ENCODE results near the gene NCAPG2. TPM values are rescaled to one million over a fixed set of nuclear protein-coding genes. Genes with fewer than 3 reads are reported as not detected.
A peak's percentile ranks its signal among the peaks of the same experiment; 100 is the strongest.

Gene NCAPG2
- total RNA-seq, 2 donors from 2014 or later = 0.66 to 8.8 TPM

DNA sequence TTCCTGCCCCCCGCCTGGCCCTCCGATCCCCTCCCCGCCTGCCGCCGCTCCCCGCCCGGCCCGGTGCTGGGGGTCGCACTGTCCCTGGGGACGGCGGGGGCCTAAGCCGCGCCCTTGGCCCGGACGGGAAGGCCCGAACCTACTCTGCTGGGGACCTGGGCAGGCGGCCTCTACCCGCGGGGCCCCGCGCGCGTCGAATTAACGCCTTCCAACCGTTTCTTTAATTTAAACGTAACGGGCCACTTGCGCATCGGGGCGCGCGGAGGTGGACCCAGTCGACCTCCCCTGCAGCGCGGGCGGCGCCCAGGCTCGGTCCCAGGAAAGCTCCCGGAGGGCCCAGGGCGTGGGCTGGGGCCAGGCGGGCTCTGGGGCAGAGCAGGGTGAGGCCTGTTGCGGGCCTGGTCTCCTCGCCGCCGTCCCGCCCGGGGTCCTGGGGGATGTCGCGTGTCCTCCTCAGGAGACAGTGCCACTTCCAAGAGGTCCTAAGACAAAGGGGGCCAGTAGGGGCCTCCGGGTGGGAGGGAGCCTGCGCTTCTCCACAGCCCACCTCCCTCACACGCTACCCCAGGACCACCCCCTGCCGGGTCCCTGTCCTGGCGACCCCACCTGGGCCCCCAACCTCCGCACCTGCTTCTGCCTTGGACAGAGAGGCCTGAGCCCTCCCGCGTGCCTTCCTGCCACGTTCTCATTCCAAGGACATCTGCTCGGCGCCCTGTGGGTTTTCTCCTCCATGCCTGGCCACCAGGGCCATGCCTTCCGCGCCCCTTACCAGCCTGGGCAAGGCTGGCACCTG lies 116.3 kb downstream of the NCAPG2 start:
- no peak overlapping the region for H3K27ac ChIP-seq
- H3K4me3 ChIP-seq = no peak overlapping the region
- 16 to 23% methylated on average over 14 to 54 of the region's 63 CpGs for WGBS, 2 donors
- no peak for TF ChIP-seq POLR2A (IDR thresholded peaks at IDR 0.05)
- TF ChIP-seq, protein P1, sequence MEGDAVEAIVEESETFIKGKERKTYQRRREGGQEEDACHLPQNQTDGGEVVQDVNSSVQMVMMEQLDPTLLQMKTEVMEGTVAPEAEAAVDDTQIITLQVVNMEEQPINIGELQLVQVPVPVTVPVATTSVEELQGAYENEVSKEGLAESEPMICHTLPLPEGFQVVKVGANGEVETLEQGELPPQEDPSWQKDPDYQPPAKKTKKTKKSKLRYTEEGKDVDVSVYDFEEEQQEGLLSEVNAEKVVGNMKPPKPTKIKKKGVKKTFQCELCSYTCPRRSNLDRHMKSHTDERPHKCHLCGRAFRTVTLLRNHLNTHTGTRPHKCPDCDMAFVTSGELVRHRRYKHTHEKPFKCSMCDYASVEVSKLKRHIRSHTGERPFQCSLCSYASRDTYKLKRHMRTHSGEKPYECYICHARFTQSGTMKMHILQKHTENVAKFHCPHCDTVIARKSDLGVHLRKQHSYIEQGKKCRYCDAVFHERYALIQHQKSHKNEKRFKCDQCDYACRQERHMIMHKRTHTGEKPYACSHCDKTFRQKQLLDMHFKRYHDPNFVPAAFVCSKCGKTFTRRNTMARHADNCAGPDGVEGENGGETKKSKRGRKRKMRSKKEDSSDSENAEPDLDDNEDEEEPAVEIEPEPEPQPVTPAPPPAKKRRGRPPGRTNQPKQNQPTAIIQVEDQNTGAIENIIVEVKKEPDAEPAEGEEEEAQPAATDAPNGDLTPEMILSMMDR (IDR thresholded peaks at IDR 0.05) = no peak
- no peaks in the 10 kb centered on the region for H3K36me3 ChIP-seq (replicated peaks in 1 of 2; ENCODE audit: insufficient read depth in 1 of 2, low read depth in 2 of 2)
- peaks cover 0 to 6% (median 0%) of the 10 kb centered on the region in 3 donors for H3K9me3 ChIP-seq
- intact Hi-C loops (cut with DNase I) = no loop called here
- DNase-seq = peak in 1 of 4 donors; percentile 22
- no peaks in the 10 kb centered on the region for H3K27me3 ChIP-seq
- no peak for ATAC-seq
- H3K4me1 ChIP-seq = peaks cover 41% of the 10 kb centered on the region

DNA sequence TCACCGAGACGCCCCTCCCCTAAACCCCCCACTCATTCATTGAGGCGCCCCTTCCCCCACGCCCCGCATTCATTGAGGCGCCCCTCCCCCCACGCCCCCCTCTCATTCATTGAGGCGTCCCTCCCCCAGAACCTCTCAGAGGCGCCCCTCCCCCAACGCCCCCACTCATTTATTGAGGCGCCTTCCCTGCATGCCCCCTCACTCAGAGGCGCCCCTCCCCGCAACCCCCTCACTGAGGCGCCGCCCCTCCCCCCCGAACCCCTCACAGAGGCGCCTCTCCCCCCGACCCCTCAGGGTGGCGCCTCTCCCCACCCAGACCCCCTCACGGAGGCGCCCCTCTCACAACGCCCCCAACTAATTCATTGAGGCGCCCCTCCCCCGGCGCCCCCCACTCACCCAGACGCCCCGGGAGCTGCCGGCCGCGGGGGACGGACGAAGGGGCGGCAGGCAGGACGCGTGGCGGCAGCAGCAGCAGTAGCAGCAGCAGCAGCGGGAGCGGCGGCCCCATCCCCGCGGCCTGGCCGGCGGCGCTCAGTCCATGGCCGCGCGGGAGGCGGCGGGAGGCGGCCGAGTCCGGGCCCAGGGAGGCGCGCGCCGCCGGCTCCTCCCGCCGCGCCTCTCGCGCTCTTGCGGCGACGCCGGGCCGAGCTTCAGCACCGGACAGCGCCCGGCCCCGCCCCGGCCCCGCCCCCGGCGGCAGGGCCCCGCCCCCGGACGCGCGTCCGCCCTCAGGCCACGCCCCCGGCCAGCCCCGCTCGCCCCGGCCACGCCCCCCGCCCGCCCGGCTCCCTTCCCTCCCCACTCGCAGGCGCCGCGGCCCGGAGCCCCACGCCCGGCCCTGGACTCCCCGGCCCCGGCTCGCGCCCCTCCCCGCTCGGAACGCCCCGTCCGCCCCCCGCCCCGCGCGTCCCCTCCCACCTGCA lies 117.2 kb downstream of the NCAPG2 start, which contains the start of gene PTPRN2:
Gene PTPRN2, minus strand, starts transcription at position 662 of the 923 bp plus-strand sequence.
- DNase-seq (peak; percentile 68 to 82 (median 79)), ATAC-seq (peak; percentile 91)
- H3K36me3 ChIP-seq (replicated peaks in 1 of 2; ENCODE audit: insufficient read depth in 1 of 2, low read depth in 2 of 2) = no peaks in the 10 kb centered on the region
- no peaks in the 10 kb centered on the region for H3K9me3 ChIP-seq
- intact Hi-C loops (cut with DNase I) = no loop called here
- TF ChIP-seq, protein P1 (IDR thresholded peaks at IDR 0.05) = no peak
- no peak for TF ChIP-seq POLR2A (IDR thresholded peaks at IDR 0.05)
- H3K4me1 ChIP-seq = peaks cover 47% of the 10 kb centered on the region
- 0 to 20% methylated on average over 1 to 54 of the region's 110 CpGs for WGBS, 2 donors
- no peaks in the 10 kb centered on the region for H3K27me3 ChIP-seq
- H3K4me3 ChIP-seq = peak within 1 kb of the TSS; percentile 22 to 37
- peak within 1 kb of the TSS; percentile 23 to 92 (median 68) for H3K27ac ChIP-seq

DNA sequence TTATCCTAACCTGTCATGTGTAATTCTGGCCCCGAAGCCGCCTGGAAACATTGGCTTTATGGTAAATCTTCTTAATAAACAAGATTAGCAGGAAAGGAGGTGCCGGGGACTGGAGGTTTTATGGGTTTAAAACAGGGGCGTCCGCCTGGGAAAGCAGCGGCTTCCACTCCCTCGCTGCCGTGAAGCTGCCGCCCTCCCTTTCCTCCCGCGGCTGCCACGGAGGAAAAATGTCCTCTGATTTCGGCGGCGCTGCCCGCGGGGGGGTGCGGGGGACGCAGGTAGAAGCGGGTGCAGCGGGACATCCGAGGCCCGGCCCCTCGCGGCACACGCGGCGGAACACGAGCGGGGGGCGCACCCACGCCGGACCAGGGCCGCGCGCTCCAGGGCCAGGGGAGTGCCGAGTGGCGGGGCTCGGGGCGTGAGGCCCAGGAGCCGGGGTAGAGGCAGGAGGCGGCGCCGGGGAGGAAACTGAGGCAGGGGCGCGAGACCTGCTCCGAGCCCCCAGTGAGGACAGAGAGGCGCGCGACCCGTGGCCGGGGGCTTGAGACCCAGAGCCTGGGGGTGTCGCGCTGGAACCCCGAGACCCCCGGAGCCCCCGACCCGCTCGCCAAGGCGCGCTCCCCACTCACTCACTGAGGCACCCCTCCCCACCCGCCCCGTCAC lies 118.0 kb downstream of the NCAPG2 start:
- no peaks in the 10 kb centered on the region for H3K36me3 ChIP-seq (replicated peaks in 1 of 2; ENCODE audit: insufficient read depth in 1 of 2, low read depth in 2 of 2)
- H3K27me3 ChIP-seq = no peaks in the 10 kb centered on the region
- H3K4me1 ChIP-seq = peaks cover 47% of the 10 kb centered on the region
- H3K9me3 ChIP-seq = no peaks in the 10 kb centered on the region
- peak overlapping the region; percentile 22 to 29 for H3K4me3 ChIP-seq
- WGBS, 2 donors = 1 to 3% methylated on average over 17 to 62 of the region's 63 CpGs
- TF ChIP-seq, protein P1 (IDR thresholded peaks at IDR 0.05) = no peak
- no peak for TF ChIP-seq POLR2A (IDR thresholded peaks at IDR 0.05)
- H3K27ac ChIP-seq = peak overlapping the region; percentile 23 to 92 (median 68)
- ATAC-seq (no peak), DNase-seq (peak; percentile 22 to 57 (median 40))
- intact Hi-C loops (cut with DNase I) = no loop called here

DNA sequence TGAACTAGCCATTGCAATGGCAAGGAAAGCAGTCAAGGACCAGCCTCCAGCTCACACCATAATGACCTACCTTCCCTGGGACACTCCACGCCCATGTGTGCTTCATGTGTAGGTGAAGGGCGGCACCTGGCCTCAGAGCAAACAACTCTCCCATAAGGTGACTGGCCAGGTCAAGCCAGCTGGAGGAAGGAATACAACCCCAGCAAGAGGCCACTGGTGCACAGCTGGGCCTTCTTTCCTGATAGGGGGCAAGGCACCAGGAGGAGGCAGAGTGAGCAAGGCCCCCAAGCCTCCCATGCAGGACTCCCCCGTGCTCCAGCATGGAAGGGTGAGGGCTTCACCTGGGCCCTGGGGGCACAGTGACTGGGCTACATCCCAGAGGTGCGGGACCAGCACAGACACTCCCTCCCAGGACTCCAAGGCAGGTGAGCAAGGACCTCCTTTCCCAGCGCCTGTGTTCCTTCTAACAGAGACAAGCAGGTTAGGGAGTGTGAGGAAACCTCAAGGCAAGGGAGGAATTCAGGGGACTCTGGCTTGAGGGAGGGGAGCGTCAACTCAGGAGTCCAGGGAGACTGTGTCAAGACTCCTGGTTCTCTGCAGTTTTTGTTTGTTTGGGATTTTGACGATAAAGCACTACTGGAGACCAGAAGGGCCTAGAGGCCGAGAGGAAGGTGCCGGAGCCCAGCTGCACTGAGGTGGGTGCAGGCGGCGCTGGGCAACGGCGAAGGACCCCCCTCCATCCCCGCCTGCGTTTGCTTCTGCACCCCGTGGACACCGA lies 118.7 kb downstream of the NCAPG2 start:
- H3K27me3 ChIP-seq = no peaks in the 10 kb centered on the region

More for the DNA sequence above, 118.7 kb downstream of the NCAPG2 start:
- WGBS, 2 donors = 13 to 20% methylated on average over 13 to 17 of the region's 17 CpGs
- H3K36me3 ChIP-seq (replicated peaks in 1 of 2; ENCODE audit: insufficient read depth in 1 of 2, low read depth in 2 of 2) = no peaks in the 10 kb centered on the region
- intact Hi-C loops (cut with DNase I) = no loop called here
- peak overlapping the region; percentile 23 to 92 (median 68) for H3K27ac ChIP-seq
- DNase-seq = peak; percentile 49 to 75 (median 69)
- peaks cover 51% of the 10 kb centered on the region for H3K4me1 ChIP-seq
- TF ChIP-seq, protein P1 (IDR thresholded peaks at IDR 0.05) = peak in 2 of 7 experiments; percentile 20 to 36
- no peak for TF ChIP-seq POLR2A (IDR thresholded peaks at IDR 0.05)
- ATAC-seq = no peak
- no peaks in the 10 kb centered on the region for H3K9me3 ChIP-seq
- peak overlapping the region in 1 of 2 donors; percentile 29 for H3K4me3 ChIP-seq

Data from body of pancreas (tissue), 4 donors.